Bronchial epithelial cell (primary cell): ENCODE measurements around the gene C17orf50. TPM values are rescaled to one million over a fixed set of nuclear protein-coding genes. Genes with fewer than 3 reads are reported as not detected.

Source experiments
- DNase-seq: peaks from one replicate; pipeline ENCODE4 v3.0.0-alpha.2; 2010; ENCODE audit warnings: low read depth
- FAIRE-seq: peaks from 2 replicates; lab custom pipeline; 2011; peaks lifted over from hg19 to GRCh38; lab: Jason Lieb, UNC
- H3K27me3 ChIP-seq: 2 replicates; pipeline ENCODE4 v1.5.1; 2011; ENCODE audit warnings: low read length; ENCODE audit not compliant: control insufficient read depth, insufficient read depth
- H3K36me3 ChIP-seq: 2 replicates; pipeline ENCODE4 v1.5.1; 2011; ENCODE audit warnings: low read length; ENCODE audit not compliant: control insufficient read depth, insufficient read depth
- H3K4me3 ChIP-seq: 2 replicates; pipeline ENCODE4 v1.5.1; 2011; ENCODE audit warnings: mild to moderate bottlenecking, low read depth, low read length, control low read depth
- total RNA-seq: library from RNA; depleted of rRNA; stranded (reverse); fragments of >200 nt; gene quantifications from 2 replicates; pipeline ENCODE4 v1.2.1, GENCODE V29; 2014
- TF ChIP-seq, protein P1 (sequence below): IDR thresholded peaks from 2 replicates; pipeline ENCODE4 v1.5.1; 2011; ENCODE audit warnings: mild to moderate bottlenecking, moderate library complexity, low read length, control low read depth, inconsistent platforms; ENCODE audit not compliant: insufficient read depth, severe bottlenecking

The C17orf50 gene
- total RNA-seq, 1 donor from 2014 or later, result not detected

DNA sequence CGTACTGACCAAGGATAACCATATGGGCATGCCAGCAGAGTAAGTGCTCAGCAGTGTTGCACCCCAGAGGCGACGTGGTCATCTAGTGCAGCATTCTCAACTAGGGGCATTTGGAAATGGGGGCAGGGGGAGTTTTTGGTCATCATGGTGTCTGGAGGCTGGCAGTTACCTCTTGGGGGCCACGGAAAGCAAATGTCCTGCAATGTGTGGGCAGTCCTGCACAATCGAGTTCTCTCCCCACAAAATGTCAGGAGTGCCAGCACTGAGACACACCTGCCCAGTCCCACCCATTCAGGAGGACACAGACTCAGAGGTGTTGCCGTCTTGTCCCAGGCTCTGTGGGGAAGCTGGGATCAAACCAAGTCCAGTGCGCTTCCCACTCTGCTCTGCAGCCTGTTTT, 26.3 kb upstream of the C17orf50 start:
- FAIRE-seq (no peak), DNase-seq (no peak)
- TF ChIP-seq, protein P1, sequence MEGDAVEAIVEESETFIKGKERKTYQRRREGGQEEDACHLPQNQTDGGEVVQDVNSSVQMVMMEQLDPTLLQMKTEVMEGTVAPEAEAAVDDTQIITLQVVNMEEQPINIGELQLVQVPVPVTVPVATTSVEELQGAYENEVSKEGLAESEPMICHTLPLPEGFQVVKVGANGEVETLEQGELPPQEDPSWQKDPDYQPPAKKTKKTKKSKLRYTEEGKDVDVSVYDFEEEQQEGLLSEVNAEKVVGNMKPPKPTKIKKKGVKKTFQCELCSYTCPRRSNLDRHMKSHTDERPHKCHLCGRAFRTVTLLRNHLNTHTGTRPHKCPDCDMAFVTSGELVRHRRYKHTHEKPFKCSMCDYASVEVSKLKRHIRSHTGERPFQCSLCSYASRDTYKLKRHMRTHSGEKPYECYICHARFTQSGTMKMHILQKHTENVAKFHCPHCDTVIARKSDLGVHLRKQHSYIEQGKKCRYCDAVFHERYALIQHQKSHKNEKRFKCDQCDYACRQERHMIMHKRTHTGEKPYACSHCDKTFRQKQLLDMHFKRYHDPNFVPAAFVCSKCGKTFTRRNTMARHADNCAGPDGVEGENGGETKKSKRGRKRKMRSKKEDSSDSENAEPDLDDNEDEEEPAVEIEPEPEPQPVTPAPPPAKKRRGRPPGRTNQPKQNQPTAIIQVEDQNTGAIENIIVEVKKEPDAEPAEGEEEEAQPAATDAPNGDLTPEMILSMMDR, result no peak
- Histone ChIP-seq H3K4me3 (no peak overlapping the region), H3K36me3 (no peaks in the 10 kb centered on the region), H3K27me3 (peaks cover 6% of the 10 kb centered on the region)

GRCh38 chr17:35735036-35735805, 25.5 kb upstream of the C17orf50 start:
- TF ChIP-seq, protein P1, result no peak
- Histone ChIP-seq H3K27me3 (peaks cover 11% of the 10 kb centered on the region), H3K36me3 (no peaks in the 10 kb centered on the region), H3K4me3 (no peak overlapping the region)
- DNase-seq (no peak), FAIRE-seq (no peak)

DNA sequence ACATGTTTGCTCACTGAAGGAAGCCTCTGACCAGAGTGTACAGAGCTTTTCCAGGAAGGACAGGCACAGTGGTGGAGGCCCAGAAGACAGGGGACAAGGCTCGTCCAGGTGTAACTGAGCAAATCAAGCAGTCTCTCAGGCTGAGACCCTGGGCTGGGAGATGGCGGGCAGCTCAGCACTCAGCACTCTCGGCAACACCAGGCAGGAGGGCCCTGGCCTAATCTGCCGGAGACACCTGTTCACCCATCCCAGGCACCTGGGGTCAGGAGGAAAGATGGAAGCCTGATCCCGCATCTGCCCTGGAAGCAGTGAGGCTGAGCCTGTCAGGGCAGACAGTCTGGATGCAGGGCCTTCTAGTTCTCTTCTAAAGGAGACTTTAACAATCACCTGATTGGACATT, 24.5 kb upstream of the C17orf50 start:
- FAIRE-seq (no peak), DNase-seq (no peak)
- Histone ChIP-seq H3K4me3 (no peak overlapping the region), H3K27me3 (peaks cover 19% of the 10 kb centered on the region), H3K36me3 (no peaks in the 10 kb centered on the region)
- TF ChIP-seq, protein P1, result no peak

GRCh38 chr17:35738519-35739133, 22.1 kb upstream of the C17orf50 start:
- H3K4me3 ChIP-seq, result no peak overlapping the region
- TF ChIP-seq, protein P1, result no peak
- FAIRE-seq, result no peak
- peaks cover 25% of the 10 kb centered on the region for H3K27me3 ChIP-seq
- DNase-seq, result no peak
- no peaks in the 10 kb centered on the region for H3K36me3 ChIP-seq

- DNase-seq (no peak), FAIRE-seq (no peak)
- H3K4me3 ChIP-seq, result no peak overlapping the region
- TF ChIP-seq, protein P1, result no peak
- H3K27me3 ChIP-seq, result peaks cover 25% of the 10 kb centered on the region
- H3K36me3 ChIP-seq, result no peaks in the 10 kb centered on the region
Measured at GRCh38 chr17:35740216-35740615, 20.5 kb upstream of the C17orf50 start.
